HCT116 (cell line): Measurements from ENCODE around the gene SORCS2. TPM values are rescaled to one million over a fixed set of nuclear protein-coding genes. Genes with fewer than 3 reads are reported as not detected.

Source experiments
- ATAC-seq: fragments of 200-7000 bp; cut with Tn5 transposase; 2 replicates; pipeline ENCODE4 v1.9.1; 2020; ENCODE audit warnings: mild to moderate bottlenecking, moderate library complexity
- BruUV-seq: library from RNA; stranded (reverse); fragments of 400-500 nt; replicated peaks from 2 replicates; lab custom pipeline; 2021; lab: Mats Ljungman, UMichigan
- CTCF ChIA-PET: fragments of 300-600 bp; sonication (Branson Sonifier 250); formaldehyde crosslinking; loops from one replicate; lab custom pipeline; 2021; ENCODE audit warnings: antibody characterized with exemption; lab: Charles Lee
- POLR2A ChIA-PET: fragments of 300-600, 350-600 bp; sonication (Branson Sonifier 250); formaldehyde crosslinking; loops from one replicate; lab custom pipeline; 2021; ENCODE audit warnings: antibody characterized with exemption; lab: Charles Lee
- RAD21 ChIA-PET, 2 experiments: fragments of 300-600 bp; sonication (Branson Sonifier 250); formaldehyde crosslinking; loops; one replicate each; lab custom pipeline; 2023; ENCODE audit warnings: low total read pairs in 2 of 2; ENCODE audit not compliant: uncharacterized antibody in 2 of 2, unreplicated experiment in 2 of 2, low non-redundant PET in 1 of 2; lab: Charles Lee
- DNase-seq: peaks from one replicate; pipeline ENCODE4 v3.0.0-alpha.2; 2010; ENCODE audit warnings: low read depth, low spot score
- H2AFZ ChIP-seq: fragments of 200-600 bp; shearing (Covaris generic), sonication (generic); 2 replicates; pipeline ENCODE4 v1.6.1; 2017; ENCODE audit warnings: low read depth, mixed run types, mixed read lengths, antibody characterized with exemption, low read length; ENCODE audit not compliant: poor library complexity, severe bottlenecking
- H3K27ac ChIP-seq: 2 replicates; pipeline ENCODE4 v1.5.1; 2012; ENCODE audit warnings: low read depth, low read length
- H3K27me3 ChIP-seq: fragments of 200-600 bp; sonication (generic); 2 replicates; pipeline ENCODE4 v1.6.1; 2016; ENCODE audit warnings: mixed run types, low read length, mixed read lengths; ENCODE audit not compliant: insufficient read depth
- H3K36me3 ChIP-seq, 2 experiments: fragments of 200-500 bp in 1 of 2; fragments of 200-600 bp in 1 of 2; sonication (Bioruptor generic) in 1 of 2; sonication (generic) in 1 of 2; 2 replicates each; pipeline versions ENCODE4 v1.5.1 to v1.6.1; 2014 to 2016; ENCODE audit warnings: low read length in 2 of 2, inconsistent platforms in 1 of 2, mixed read lengths in 1 of 2, mixed run types in 1 of 2; ENCODE audit not compliant: insufficient read depth in 2 of 2, control insufficient read depth in 1 of 2
- H3K4me1 ChIP-seq, 2 experiments: fragments of 200-600 bp in 1 of 2; sonication (generic) in 1 of 2; 2 replicates each; pipeline versions ENCODE4 v1.5.1 to v1.6.1; 2012 to 2017; ENCODE audit warnings: low read length in 2 of 2, inconsistent platforms in 1 of 2, mild to moderate bottlenecking in 1 of 2, mixed read lengths in 1 of 2, mixed run types in 1 of 2, moderate library complexity in 1 of 2; ENCODE audit not compliant: insufficient read depth in 2 of 2, control insufficient read depth in 1 of 2
- H3K4me2 ChIP-seq: fragments of 200-600 bp; sonication (generic); 2 replicates; pipeline ENCODE4 v1.6.1; 2017; ENCODE audit warnings: mixed run types, low read length, mixed read lengths
- H3K4me3 ChIP-seq, 2 experiments: fragments of 200-600 bp in 1 of 2; sonication (generic) in 1 of 2; replicated peaks in 1 of 2; 2 replicates each; pipeline ENCODE4 v1.5.1; 2011 to 2016; ENCODE audit warnings: low read length in 2 of 2, control low read depth in 1 of 2, low read depth in 1 of 2, mild to moderate bottlenecking in 1 of 2, mixed read lengths in 1 of 2, mixed run types in 1 of 2
- H3K79me2 ChIP-seq: fragments of 200-600 bp; sonication (generic); 2 replicates; pipeline ENCODE4 v1.6.1; 2017; ENCODE audit warnings: mild to moderate bottlenecking, mixed run types, low read length, moderate library complexity, mixed read lengths; ENCODE audit not compliant: insufficient read depth
- H3K9ac ChIP-seq: fragments of 200-600 bp; sonication (generic); 2 replicates; pipeline ENCODE4 v1.6.1; 2016; ENCODE audit warnings: low read length, mixed read lengths
- H3K9me2 ChIP-seq: fragments of 200-600 bp; sonication (generic), shearing (Covaris generic); 2 replicates; pipeline ENCODE4 v1.6.1; 2017; ENCODE audit warnings: mixed run types, mild to moderate bottlenecking, moderate library complexity; ENCODE audit not compliant: insufficient read depth
- H3K9me3 ChIP-seq, 2 experiments: fragments of 200-500 bp in 1 of 2; fragments of 200-600 bp in 1 of 2; sonication (Bioruptor generic) in 1 of 2; sonication (generic) in 1 of 2; 2 replicates each; pipeline ENCODE4 v1.6.1; 2014 to 2017; ENCODE audit warnings: low read length in 2 of 2, mixed read lengths in 2 of 2, inconsistent platforms in 1 of 2, low read depth in 1 of 2, mild to moderate bottlenecking in 1 of 2, mixed run types in 1 of 2, moderate library complexity in 1 of 2; ENCODE audit not compliant: control insufficient read depth in 1 of 2, insufficient read depth in 1 of 2
- H4K20me1 ChIP-seq: fragments of 200-600 bp; sonication (generic), shearing (Covaris generic); 2 replicates; pipeline ENCODE4 v1.6.1; 2017; ENCODE audit warnings: mixed run types, mild to moderate bottlenecking, moderate library complexity; ENCODE audit not compliant: insufficient read depth
- ATF3 ChIP-seq: IDR thresholded peaks from 2 replicates; pipeline ENCODE4 v1.6.1; 2012
- CBX3 ChIP-seq: IDR thresholded peaks from 2 replicates; pipeline ENCODE4 v1.6.1; 2012; ENCODE audit warnings: low read depth
- CEBPB ChIP-seq: IDR thresholded peaks from 2 replicates; pipeline ENCODE4 v1.6.1; 2012; ENCODE audit warnings: low read depth
- EGR1 ChIP-seq: IDR thresholded peaks from 2 replicates; pipeline ENCODE4 v1.6.1; 2012; ENCODE audit warnings: low read depth
- ELF1 ChIP-seq: IDR thresholded peaks from 2 replicates; pipeline ENCODE4 v1.6.1; 2012; ENCODE audit warnings: low read depth, borderline replicate concordance
- EZH2 ChIP-seq: fragments of 200-600 bp; sonication (generic); IDR thresholded peaks from 2 replicates; pipeline ENCODE4 v1.6.1; 2017; ENCODE audit warnings: antibody characterized with exemption, mixed run types
- EZH2phosphoT487 ChIP-seq: fragments of 200-600 bp; IDR thresholded peaks from 2 replicates; pipeline ENCODE4 v1.6.1; 2018; ENCODE audit warnings: antibody characterized with exemption, borderline replicate concordance
- FOSL1 ChIP-seq: IDR thresholded peaks from 2 replicates; pipeline ENCODE4 v1.6.1; 2012; ENCODE audit warnings: low read depth
- MAX ChIP-seq: IDR thresholded peaks from 2 replicates; pipeline ENCODE4 v1.6.1; 2012
- POLR2A ChIP-seq: IDR thresholded peaks from 2 replicates; pipeline ENCODE4 v1.7.0; 2011; ENCODE audit warnings: borderline replicate concordance; ENCODE audit not compliant: insufficient read depth, insufficient read length; ENCODE audit errors: extremely low read depth
- RAD21 ChIP-seq: IDR thresholded peaks from 2 replicates; pipeline ENCODE4 v1.6.1; 2012; ENCODE audit warnings: low read depth, mild to moderate bottlenecking
- SIN3A ChIP-seq: IDR thresholded peaks from 2 replicates; pipeline ENCODE4 v1.6.1; 2012; ENCODE audit warnings: low read depth
- TCF7L2 ChIP-seq: IDR thresholded peaks from 2 replicates; pipeline ENCODE4 v1.7.0; 2011; ENCODE audit warnings: borderline replicate concordance, inconsistent platforms; ENCODE audit not compliant: insufficient read depth, insufficient read length; ENCODE audit errors: extremely low read depth
- ZBTB33 ChIP-seq: IDR thresholded peaks from 2 replicates; pipeline ENCODE4 v1.6.1; 2011; ENCODE audit warnings: mild to moderate bottlenecking, low read length, moderate library complexity; ENCODE audit not compliant: insufficient replicate concordance; ENCODE audit errors: extremely low read depth
- ZFX ChIP-seq: fragments of 450-650 bp; IDR thresholded peaks from 2 replicates; pipeline ENCODE4 v1.6.1; 2017
- intact Hi-C: fragments of 100-400 bp; cut with micrococcal nuclease; formaldehyde crosslinking; loops from 2 replicates; pipeline ENCODE4 v1.10.0; 2022
- total RNA-seq: library from RNA; stranded (reverse); gene quantifications from one replicate; pipeline ENCODE4 v1.2.1, GENCODE V29; 2021; ENCODE audit not compliant: unreplicated experiment
- TF ChIP-seq, protein P1 (sequence below): IDR thresholded peaks from 2 replicates; pipeline ENCODE4 v1.6.1; 2012; ENCODE audit warnings: low read depth

The SORCS2 gene
- total RNA-seq, 1 experiment from 2014 or later = 0.37 TPM

GRCh38 chr4:7273738-7274297 lies 81.5 kb downstream of the SORCS2 start:
- Histone ChIP-seq H3K4me2 (no peak overlapping the region), H3K4me1 (no peaks in the 10 kb centered on the region), H3K4me3 (no peak overlapping the region), H3K9me2 (no peaks in the 10 kb centered on the region), H3K36me3 (no peaks in the 10 kb centered on the region), H3K9ac (no peak overlapping the region), H2AFZ (no peak overlapping the region), H3K9me3 (no peaks in the 10 kb centered on the region), H3K79me2 (no peaks in the 10 kb centered on the region), H3K27me3 (peaks cover 17% of the 10 kb centered on the region; the same call in 1 of the 2 replicates), H4K20me1 (no peaks in the 10 kb centered on the region), H3K27ac (no peak overlapping the region)
- intact Hi-C loops = no loop called here
- no TSS peak for BruUV-seq
- ATAC-seq = no peak
- ChIA-PET RAD21 (no interaction called here), POLR2A (no interaction called here), CTCF (no interaction called here)
- no peak for TF ChIP-seq ELF1
- TF ChIP-seq SIN3A = no peak
- no peak for TF ChIP-seq RAD21
- TF ChIP-seq TCF7L2 = no peak
- TF ChIP-seq CBX3 = no peak
- no peak for TF ChIP-seq FOSL1
- TF ChIP-seq ZBTB33 = no peak
- TF ChIP-seq, protein P1, sequence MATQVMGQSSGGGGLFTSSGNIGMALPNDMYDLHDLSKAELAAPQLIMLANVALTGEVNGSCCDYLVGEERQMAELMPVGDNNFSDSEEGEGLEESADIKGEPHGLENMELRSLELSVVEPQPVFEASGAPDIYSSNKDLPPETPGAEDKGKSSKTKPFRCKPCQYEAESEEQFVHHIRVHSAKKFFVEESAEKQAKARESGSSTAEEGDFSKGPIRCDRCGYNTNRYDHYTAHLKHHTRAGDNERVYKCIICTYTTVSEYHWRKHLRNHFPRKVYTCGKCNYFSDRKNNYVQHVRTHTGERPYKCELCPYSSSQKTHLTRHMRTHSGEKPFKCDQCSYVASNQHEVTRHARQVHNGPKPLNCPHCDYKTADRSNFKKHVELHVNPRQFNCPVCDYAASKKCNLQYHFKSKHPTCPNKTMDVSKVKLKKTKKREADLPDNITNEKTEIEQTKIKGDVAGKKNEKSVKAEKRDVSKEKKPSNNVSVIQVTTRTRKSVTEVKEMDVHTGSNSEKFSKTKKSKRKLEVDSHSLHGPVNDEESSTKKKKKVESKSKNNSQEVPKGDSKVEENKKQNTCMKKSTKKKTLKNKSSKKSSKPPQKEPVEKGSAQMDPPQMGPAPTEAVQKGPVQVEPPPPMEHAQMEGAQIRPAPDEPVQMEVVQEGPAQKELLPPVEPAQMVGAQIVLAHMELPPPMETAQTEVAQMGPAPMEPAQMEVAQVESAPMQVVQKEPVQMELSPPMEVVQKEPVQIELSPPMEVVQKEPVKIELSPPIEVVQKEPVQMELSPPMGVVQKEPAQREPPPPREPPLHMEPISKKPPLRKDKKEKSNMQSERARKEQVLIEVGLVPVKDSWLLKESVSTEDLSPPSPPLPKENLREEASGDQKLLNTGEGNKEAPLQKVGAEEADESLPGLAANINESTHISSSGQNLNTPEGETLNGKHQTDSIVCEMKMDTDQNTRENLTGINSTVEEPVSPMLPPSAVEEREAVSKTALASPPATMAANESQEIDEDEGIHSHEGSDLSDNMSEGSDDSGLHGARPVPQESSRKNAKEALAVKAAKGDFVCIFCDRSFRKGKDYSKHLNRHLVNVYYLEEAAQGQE = no peak
- no peak for TF ChIP-seq EZH2
- TF ChIP-seq MAX = no peak
- no peak for TF ChIP-seq ATF3
- TF ChIP-seq POLR2A = no peak
- TF ChIP-seq CEBPB = no peak
- no peak for TF ChIP-seq ZFX
- TF ChIP-seq EGR1 = no peak
- TF ChIP-seq EZH2phosphoT487 = no peak
- no peak for DNase-seq
